Choroid plexus epithelial cell (primary cell): ENCODE data around the gene SMCHD1.
"Not testable (repeated sequence)": the region's sequence is repeated elsewhere in the genome, so short reads cannot be mapped to it uniquely, and the experiment has no call there.

Experiments
- DNase-seq: peaks from one replicate; pipeline ENCODE4 v3.0.0-alpha.2; 2010; ENCODE audit warnings: low read depth
- H3K4me3 ChIP-seq: 2 replicates; pipeline ENCODE4 v1.5.1; 2011; ENCODE audit warnings: low read depth, mild to moderate bottlenecking, control low read depth, low read length, moderate library complexity
- CTCF ChIP-seq: conservative IDR thresholded peaks from 2 replicates; pipeline ENCODE4 v1.5.1; 2011; ENCODE audit warnings: low read depth, mild to moderate bottlenecking, control low read depth, inconsistent platforms, low read length, moderate library complexity

SMCHD1 gene

GRCh38 chr18:2825613-2826175 is 170.2 kb downstream of the SMCHD1 start:
- TF ChIP-seq CTCF: no peak
- DNase-seq: no peak
- no peak overlapping the region for H3K4me3 ChIP-seq

GRCh38 chr18:2826581-2826980 is 171.1 kb downstream of the SMCHD1 start:
- DNase-seq: peak; percentile 62
- no peak for TF ChIP-seq CTCF
- H3K4me3 ChIP-seq: no peak overlapping the region

- H3K4me3 ChIP-seq: no peak overlapping the region
- no peak for TF ChIP-seq CTCF
- DNase-seq: peak; percentile 28
Observed at GRCh38 chr18:2827061-2827460, 171.5 kb downstream of the SMCHD1 start.

GRCh38 chr18:2836118-2836517 is 180.6 kb downstream of the SMCHD1 start:
- DNase-seq, H3K4me3 ChIP-seq: not testable (repeated sequence)

GRCh38 chr18:2837290-2837689 is 181.8 kb downstream of the SMCHD1 start:
- not testable (repeated sequence) for DNase-seq, H3K4me3 ChIP-seq

- DNase-seq: no peak
- no peak for TF ChIP-seq CTCF
- no peak overlapping the region for H3K4me3 ChIP-seq
Observed at GRCh38 chr18:2839202-2839601, 183.7 kb downstream of the SMCHD1 start.

- no peak for DNase-seq
- TF ChIP-seq CTCF: no peak
- H3K4me3 ChIP-seq: no peak overlapping the region
Observed at GRCh38 chr18:2840521-2840920, 185.0 kb downstream of the SMCHD1 start.

- H3K4me3 ChIP-seq: no peak overlapping the region
- no peak for TF ChIP-seq CTCF
- no peak for DNase-seq
Observed at GRCh38 chr18:2843146-2843545, 187.6 kb downstream of the SMCHD1 start.
